IPS-18c (cell line): ENCODE data around the gene PTPN5.

ENCODE experiments used
- H3K4me3 ChIP-seq: 2 replicates; pipeline ENCODE4 v1.7.0; 2013; ENCODE audit warnings: low read depth, mild to moderate bottlenecking, low read length, moderate library complexity; ENCODE audit not compliant: insufficient read depth
- H3K9me3 ChIP-seq: one replicate; pipeline ENCODE4 v1.6.1; 2013; ENCODE audit warnings: mild to moderate bottlenecking, low read length, moderate library complexity; ENCODE audit not compliant: control insufficient read depth, insufficient read depth

PTPN5 gene

GRCh38 chr11:18727479-18728236 lies 63.9 kb downstream of the PTPN5 start:
- Histone ChIP-seq H3K4me3 (no peak overlapping the region), H3K9me3 (no peaks in the 10 kb centered on the region)

DNA sequence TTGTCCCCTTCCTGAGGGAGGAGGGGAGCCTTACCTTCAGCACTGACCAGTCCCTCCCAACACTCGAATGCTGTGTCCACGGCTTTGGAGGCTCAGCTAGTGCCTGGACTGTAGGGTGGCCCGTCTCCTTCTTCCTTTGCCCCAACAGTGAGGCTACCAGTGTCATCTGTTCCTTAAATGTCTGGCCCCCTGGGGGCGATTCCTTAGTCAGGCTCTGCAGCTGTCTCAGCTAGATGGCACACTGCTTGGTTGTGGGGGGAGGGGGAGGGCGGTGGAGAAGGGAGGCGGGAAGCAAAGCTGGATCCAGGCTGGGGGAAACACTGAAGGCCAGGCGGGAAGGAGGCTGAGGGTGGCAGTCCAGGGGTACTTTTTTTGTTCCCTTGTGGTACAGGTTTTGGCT lies 65.6 kb downstream of the PTPN5 start, which contains the start of gene IGSF22:
Gene IGSF22 (minus strand): TSS at position 149 of the 400 bp plus-strand sequence. CDS start 1,952 bp downstream, outside the sequence.
- Histone ChIP-seq H3K4me3 (no peak within 1 kb of the TSS; the same call in 1 of the 2 replicates), H3K9me3 (no peaks in the 10 kb centered on the region)

DNA sequence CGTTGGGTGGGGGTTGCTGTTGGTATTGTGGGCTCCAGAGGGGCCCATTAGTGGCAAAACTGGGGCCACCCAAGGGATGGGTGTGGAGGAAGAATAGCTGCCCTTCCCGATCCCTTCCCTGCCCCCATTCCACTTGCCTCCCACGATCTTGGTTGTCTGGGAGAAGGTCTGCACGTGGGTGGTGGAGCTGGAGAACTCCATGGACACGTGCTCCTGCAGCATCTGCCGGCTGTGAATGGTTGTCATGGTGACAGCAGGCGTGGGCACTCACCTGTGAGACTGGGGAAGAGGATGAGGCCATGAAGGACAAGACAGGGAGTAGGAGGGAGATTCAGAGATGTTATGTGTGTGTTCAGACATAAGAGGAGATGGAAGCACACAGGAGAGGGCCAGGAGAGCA lies 67.6 kb downstream of the PTPN5 start:
- H3K9me3 ChIP-seq: no peaks in the 10 kb centered on the region
- H3K4me3 ChIP-seq: no peak overlapping the region

- Histone ChIP-seq H3K4me3 (no peak overlapping the region; the same call in 1 of the 2 replicates), H3K9me3 (no peaks in the 10 kb centered on the region)
Measured at GRCh38 chr11:18722293-18722637, 69.3 kb downstream of the PTPN5 start.

DNA sequence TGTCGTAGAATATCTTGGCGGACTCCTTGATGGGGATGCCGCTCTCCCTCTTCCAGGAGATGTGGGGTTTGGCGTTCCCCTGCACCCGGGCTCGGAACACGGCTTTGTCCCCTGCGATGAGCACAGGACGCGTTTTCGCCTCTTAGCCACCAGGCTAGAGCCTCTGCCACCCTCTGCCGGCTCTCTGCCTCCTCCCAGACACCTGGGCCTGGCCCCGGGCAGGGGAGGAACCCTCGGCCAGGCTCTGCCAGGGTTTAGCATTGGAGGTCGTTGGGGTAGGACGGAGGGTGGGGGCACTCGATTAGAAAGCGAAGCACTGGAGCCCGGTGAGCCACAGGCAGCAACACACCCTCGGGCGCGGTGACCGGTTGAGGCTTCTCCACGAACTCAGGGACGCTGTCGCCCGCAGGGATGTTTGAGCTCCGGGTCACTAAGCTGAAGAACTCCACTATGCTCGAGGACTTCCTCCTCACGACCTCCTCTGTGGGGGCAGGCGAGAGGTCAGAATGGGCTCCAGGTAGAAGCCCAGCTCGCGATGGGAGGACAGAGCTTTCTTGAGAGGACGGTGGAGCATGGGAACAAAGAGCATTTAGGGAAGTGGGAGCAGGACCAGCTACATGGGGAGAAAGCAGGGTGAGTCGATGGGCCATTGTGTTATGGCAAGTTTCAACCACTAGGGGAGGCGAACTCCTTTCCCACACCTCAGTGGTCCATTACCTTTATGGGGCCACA lies 69.9 kb downstream of the PTPN5 start:
- H3K4me3 ChIP-seq: peak overlapping the region; percentile 59

DNA sequence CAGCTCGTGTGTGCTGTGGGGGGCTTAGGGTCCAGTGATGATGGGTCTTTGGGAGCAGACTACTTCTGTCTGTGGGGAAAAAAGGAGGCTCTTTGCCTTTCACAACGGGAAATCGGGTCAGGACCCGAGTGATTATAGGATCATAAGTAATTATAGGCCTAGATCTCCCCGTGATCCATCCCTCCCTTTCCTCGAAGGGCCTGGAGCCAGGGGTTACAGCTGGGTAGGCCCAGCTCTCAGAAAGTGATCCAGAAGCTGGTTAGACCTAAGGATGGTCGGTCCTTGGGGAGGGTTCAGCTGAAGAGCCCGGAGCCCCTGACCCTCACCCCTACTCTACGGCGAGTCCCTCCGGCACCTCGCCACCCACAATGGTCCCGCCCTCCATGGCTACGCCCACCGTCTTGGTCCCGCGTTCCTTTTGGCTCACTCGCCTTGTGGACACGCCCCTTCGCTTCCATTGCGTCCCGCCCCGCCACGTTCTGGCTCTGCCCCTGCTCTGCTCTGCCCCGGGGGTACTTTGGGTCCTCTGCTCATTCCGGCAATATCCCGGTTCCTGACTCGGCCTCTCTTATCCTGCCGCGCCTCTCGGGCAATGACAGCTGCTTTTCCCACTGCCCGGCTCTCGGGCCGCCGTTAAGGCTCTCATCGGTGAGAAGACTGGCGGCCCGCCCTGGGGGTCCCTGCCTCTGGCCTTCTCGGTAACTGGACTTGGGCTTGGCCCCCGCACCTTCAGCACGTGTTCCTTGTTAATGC lies 70.6 kb downstream of the PTPN5 start:
- Histone ChIP-seq H3K4me3 (peak overlapping the region; percentile 59), H3K9me3 (no peaks in the 10 kb centered on the region)

More for the DNA sequence above, 69.9 kb downstream of the PTPN5 start:
- no peaks in the 10 kb centered on the region for H3K9me3 ChIP-seq

DNA sequence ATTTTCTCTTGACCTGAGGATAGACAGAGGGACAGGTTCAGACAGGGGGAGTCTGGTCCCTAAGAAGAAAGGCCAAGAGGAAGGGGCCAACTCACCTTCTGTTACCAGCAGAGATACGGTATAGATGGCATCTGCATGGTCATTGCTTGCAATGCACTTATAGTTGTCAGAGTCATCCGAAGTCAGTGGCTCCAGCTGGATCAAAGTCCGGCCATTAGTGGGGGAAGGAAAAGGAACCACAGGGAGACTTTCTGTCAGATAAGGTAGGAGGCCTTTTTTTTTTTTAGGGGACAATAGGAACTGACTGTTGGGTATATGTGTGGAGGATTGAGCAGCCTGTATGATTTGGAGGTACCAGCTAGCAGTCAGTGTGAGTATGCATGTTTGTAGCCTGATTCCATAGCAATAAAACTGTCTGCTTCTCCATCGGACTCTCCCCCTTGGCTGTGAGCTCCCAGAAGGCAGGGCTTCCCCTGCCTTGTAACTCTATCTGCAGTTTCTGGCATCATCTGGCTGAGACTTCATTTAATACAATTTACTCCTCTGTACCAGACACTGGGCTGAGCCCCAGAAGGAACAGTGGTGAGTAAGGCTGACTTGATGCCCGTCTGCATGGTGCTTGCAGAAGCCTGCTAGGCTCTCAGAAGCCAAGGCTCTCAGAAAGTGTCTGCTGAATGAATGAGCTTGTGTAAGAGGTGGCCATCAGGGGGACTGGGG lies 71.3 kb downstream of the PTPN5 start:
- Histone ChIP-seq H3K4me3 (0 out of 2 replicates have a peak overlapping the region, but pooled peaks have one; percentile 59), H3K9me3 (no peaks in the 10 kb centered on the region)

GRCh38 chr11:18715476-18715875 lies 76.1 kb downstream of the PTPN5 start:
- no peak overlapping the region for H3K4me3 ChIP-seq
- H3K9me3 ChIP-seq: no peaks in the 10 kb centered on the region

DNA sequence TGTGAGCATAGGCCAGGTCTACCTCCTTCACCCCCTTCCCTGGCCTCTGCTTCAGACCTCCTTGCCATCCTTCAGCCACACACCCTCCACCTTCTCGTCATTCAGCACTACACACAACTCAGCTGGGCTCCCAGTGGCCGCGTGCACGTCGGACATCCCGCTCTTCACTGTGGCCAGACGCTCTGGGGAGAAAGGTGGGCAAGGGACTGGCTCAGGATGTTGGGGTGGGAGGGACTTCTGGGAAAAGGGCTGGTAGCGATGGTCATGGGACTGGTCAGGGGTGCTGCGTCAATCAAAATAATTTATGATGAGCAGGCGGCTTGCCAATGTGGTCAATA lies 77.2 kb downstream of the PTPN5 start:
- Histone ChIP-seq H3K9me3 (no peaks in the 10 kb centered on the region), H3K4me3 (no peak overlapping the region)

DNA sequence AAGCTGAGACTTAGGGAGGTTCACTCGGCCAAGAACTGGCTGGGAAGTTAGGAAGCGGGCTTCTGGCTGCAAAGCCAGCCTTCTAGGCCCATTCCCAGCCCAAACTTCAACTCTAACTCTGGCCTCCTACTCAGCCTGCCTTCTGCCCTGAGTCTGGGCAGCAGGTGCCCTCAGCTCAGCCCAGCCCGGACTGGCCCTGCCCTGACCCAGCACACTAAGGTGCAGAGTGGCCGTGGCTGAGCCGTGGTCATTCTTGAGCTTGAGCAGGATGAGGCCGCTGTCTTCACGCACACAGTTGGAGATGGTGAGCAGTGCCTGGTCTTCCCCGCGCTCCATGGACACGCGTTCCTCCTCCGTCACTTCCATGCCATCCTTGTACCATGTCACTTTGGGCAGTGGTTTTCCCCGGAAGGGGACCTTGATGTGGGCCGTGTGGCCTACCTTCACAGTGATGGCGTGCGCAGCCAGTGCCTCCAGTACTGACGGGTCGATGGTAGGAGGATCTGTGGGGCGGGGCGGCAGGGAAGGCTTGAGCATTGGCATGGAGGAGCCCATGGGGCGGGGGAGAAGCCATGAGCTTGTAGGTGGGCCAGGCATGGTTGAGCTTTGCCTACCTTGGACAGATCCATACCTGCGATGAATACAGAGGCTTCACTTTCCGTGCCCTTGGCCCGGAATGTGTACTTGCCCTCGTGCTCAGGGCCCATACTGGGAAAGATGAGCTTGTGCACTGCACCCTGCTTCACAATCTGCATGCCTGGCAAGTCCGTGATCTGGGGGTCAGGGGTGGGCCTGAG lies 77.8 kb downstream of the PTPN5 start:
- no peak overlapping the region for H3K4me3 ChIP-seq
- H3K9me3 ChIP-seq: no peaks in the 10 kb centered on the region

GRCh38 chr11:18710545-18710944 lies 81.1 kb downstream of the PTPN5 start:
- Histone ChIP-seq H3K9me3 (no peaks in the 10 kb centered on the region), H3K4me3 (no peak overlapping the region)

DNA sequence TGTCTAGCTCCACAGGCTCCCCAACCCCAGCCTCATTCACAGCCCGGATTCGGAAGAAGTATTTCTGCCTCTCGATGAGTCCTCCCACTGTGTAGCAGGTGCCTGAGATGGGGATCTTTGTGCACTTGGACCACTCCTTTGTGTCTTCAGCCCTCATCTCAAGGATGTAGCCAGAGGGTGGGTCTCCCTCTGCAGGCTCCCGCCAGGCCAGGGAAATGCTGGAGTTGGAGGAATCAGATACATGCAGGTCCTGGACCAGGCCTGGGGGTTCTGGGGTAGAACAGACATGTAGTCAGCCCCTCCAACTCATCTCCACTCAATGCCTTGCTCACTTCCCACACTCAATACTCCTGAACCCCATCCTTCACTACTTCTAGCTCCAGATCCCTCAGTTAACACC lies 82.2 kb downstream of the PTPN5 start:
- H3K9me3 ChIP-seq: no peaks in the 10 kb centered on the region
- no peak overlapping the region for H3K4me3 ChIP-seq

DNA sequence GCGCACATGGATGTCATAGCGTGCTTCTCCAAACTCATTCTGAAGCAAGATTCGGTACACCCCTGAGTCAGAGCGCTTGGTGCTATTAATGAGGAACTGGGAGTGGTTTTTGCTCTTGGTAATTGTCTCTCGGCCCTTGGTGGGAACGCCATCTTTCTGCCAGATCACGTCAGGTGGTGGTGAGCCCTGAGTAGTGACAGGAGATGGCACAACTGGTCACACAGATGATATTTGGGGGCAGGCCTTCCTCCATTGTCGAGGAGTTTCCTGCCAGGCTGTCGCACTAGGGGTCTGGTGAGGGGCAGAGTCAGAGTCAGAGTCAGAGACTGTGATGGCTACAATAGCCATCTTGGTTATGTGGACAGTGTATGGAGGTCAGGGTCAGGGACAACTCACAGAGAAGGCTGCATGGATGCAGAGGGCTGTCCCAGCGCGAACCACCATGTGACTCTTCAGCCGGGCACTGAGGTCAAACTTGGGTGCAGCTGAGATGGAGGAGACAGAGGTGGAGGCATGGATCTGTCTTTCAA lies 83.7 kb downstream of the PTPN5 start:
- H3K9me3 ChIP-seq: no peaks in the 10 kb centered on the region
- H3K4me3 ChIP-seq: no peak overlapping the region

- Histone ChIP-seq H3K4me3 (no peak overlapping the region), H3K9me3 (no peaks in the 10 kb centered on the region)
Measured at GRCh38 chr11:18706330-18707243, 85.0 kb downstream of the PTPN5 start.

DNA sequence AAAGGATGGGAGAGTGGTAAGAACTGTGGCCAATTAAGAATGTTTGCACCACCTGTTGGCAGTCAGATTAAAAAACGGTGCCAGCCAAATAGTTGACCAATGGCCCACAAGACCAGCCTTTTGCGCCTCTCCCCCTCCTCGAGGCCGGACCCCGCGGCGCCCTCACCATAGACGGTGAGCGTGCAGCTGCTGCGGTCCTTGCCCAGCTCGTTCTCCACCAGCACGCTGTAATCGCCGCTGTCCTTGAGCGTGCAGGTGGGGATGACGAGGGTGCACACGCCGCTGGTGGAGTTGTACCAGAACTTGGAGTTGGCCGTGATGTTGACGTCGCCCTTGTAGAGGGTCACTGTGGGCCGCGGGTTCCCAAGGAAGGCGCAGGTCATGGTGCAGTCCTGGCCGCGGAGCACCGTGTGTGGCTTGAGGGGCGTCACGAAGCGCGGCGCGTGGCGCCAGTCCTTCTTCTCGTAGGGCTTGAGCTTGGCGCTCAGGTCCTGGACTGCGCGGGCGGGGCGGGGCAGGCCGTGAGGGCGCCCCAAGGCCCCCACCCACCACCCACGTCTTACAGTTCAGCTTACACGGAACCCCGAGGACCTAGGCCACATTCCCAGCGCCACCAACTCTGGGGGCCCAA lies 85.8 kb downstream of the PTPN5 start:
- H3K4me3 ChIP-seq: no peak overlapping the region

More for the DNA sequence above, 85.8 kb downstream of the PTPN5 start:
- H3K9me3 ChIP-seq: no peaks in the 10 kb centered on the region
